HEK293 (cell line): ENCODE measurements around the gene NOA1.
A peak's percentile ranks its signal among the peaks of the same experiment; 100 is the strongest.

ENCODE experiments used
- CTCF ChIP-seq: fragments of 450-650 bp; formaldehyde crosslinking; IDR thresholded peaks from 2 replicates; pipeline ENCODE4 v1.5.1; 2016; ENCODE audit warnings: missing biosample characterization, missing genetic modification characterization
- GLIS2 ChIP-seq: fragments of 450-650 bp; formaldehyde crosslinking; IDR thresholded peaks from 2 replicates; pipeline ENCODE4 v1.5.1; 2016; ENCODE audit warnings: missing biosample characterization, missing genetic modification characterization
- HOXC10 ChIP-seq: sonication (generic); formaldehyde crosslinking; IDR thresholded peaks from 2 replicates; pipeline ENCODE4 v1.8.1; 2023; ENCODE audit warnings: mild to moderate bottlenecking, missing genetic modification reagents
- PATZ1 ChIP-seq: fragments of 450-650 bp; formaldehyde crosslinking; IDR thresholded peaks from 2 replicates; pipeline ENCODE4 v1.5.1; 2016; ENCODE audit warnings: missing biosample characterization, missing genetic modification characterization
- PBX3 ChIP-seq: sonication (generic); formaldehyde crosslinking; IDR thresholded peaks from 2 replicates; pipeline ENCODE4 v1.8.1; 2022; ENCODE audit warnings: mild to moderate bottlenecking, moderate library complexity, missing genetic modification reagents
- PRDM6 ChIP-seq: fragments of 450-650 bp; formaldehyde crosslinking; IDR thresholded peaks from 2 replicates; pipeline ENCODE4 v1.5.1; 2017; ENCODE audit warnings: missing biosample characterization, missing genetic modification characterization
- RBAK ChIP-seq: fragments of 450-650 bp; formaldehyde crosslinking; IDR thresholded peaks from 2 replicates; pipeline ENCODE4 v1.5.1; 2016; ENCODE audit warnings: missing biosample characterization, missing genetic modification characterization
- SP2 ChIP-seq: fragments of 450-650 bp; formaldehyde crosslinking; IDR thresholded peaks from 2 replicates; pipeline ENCODE4 v1.5.1; 2016; ENCODE audit warnings: missing biosample characterization, missing genetic modification characterization
- YY1 ChIP-seq: fragments of 450-650 bp; formaldehyde crosslinking; IDR thresholded peaks from 2 replicates; pipeline ENCODE4 v1.5.1; 2018; ENCODE audit warnings: missing biosample characterization, missing genetic modification characterization
- ZBTB20 ChIP-seq: fragments of 450-650 bp; formaldehyde crosslinking; IDR thresholded peaks from 2 replicates; pipeline ENCODE4 v1.5.1; 2016; ENCODE audit warnings: missing biosample characterization, missing genetic modification characterization
- ZBTB48 ChIP-seq: fragments of 450-650 bp; formaldehyde crosslinking; IDR thresholded peaks from 2 replicates; pipeline ENCODE4 v1.5.1; 2016; ENCODE audit warnings: missing biosample characterization, missing genetic modification characterization
- ZBTB49 ChIP-seq: fragments of 450-650 bp; formaldehyde crosslinking; IDR thresholded peaks from 2 replicates; pipeline ENCODE4 v1.5.1; 2016; ENCODE audit warnings: missing biosample characterization, missing genetic modification characterization, low read depth
- ZFP3 ChIP-seq: fragments of 450-650 bp; formaldehyde crosslinking; IDR thresholded peaks from 2 replicates; pipeline ENCODE4 v1.5.1; 2016; ENCODE audit warnings: low read depth, missing biosample characterization, missing genetic modification characterization
- ZFP37 ChIP-seq: fragments of 450-650 bp; formaldehyde crosslinking; IDR thresholded peaks from 2 replicates; pipeline ENCODE4 v1.5.1; 2016; ENCODE audit warnings: missing biosample characterization, missing genetic modification characterization
- ZNF26 ChIP-seq: fragments of 450-650 bp; formaldehyde crosslinking; IDR thresholded peaks from 2 replicates; pipeline ENCODE4 v1.5.1; 2016; ENCODE audit warnings: missing biosample characterization, missing genetic modification characterization
- ZNF280D ChIP-seq: fragments of 450-650 bp; formaldehyde crosslinking; IDR thresholded peaks from 2 replicates; pipeline ENCODE4 v1.5.1; 2016; ENCODE audit warnings: missing biosample characterization, missing genetic modification characterization
- ZNF350 ChIP-seq: fragments of 450-650 bp; formaldehyde crosslinking; IDR thresholded peaks from 2 replicates; pipeline ENCODE4 v1.5.0; 2017; ENCODE audit warnings: missing biosample characterization, mild to moderate bottlenecking, missing genetic modification characterization
- ZNF558 ChIP-seq: fragments of 450-650 bp; formaldehyde crosslinking; IDR thresholded peaks from 2 replicates; pipeline ENCODE4 v1.5.1; 2016; ENCODE audit warnings: missing biosample characterization, missing genetic modification characterization
- ZNF639 ChIP-seq: fragments of 450-650 bp; formaldehyde crosslinking; IDR thresholded peaks from 2 replicates; pipeline ENCODE4 v1.5.1; 2016; ENCODE audit warnings: missing biosample characterization, missing genetic modification characterization
- ZNF776 ChIP-seq: fragments of 450-650 bp; formaldehyde crosslinking; IDR thresholded peaks from 2 replicates; pipeline ENCODE4 v1.5.0; 2017; ENCODE audit warnings: missing biosample characterization, missing genetic modification characterization, borderline replicate concordance
- ZNF791 ChIP-seq: fragments of 450-650 bp; formaldehyde crosslinking; IDR thresholded peaks from 2 replicates; pipeline ENCODE4 v1.5.1; 2016; ENCODE audit warnings: missing biosample characterization, missing genetic modification characterization
- ZNF837 ChIP-seq: fragments of 450-650 bp; formaldehyde crosslinking; IDR thresholded peaks from 2 replicates; pipeline ENCODE4 v1.5.1; 2016; ENCODE audit warnings: missing biosample characterization, missing genetic modification characterization
- ZSCAN23 ChIP-seq: fragments of 450-650 bp; formaldehyde crosslinking; IDR thresholded peaks from 2 replicates; pipeline ENCODE4 v1.5.1; 2016; ENCODE audit warnings: missing biosample characterization, missing genetic modification characterization
- ZXDB ChIP-seq: fragments of 450-650 bp; formaldehyde crosslinking; IDR thresholded peaks from 2 replicates; pipeline ENCODE4 v1.5.1; 2016; ENCODE audit warnings: missing biosample characterization, missing genetic modification characterization

The NOA1 gene

GRCh38 chr4:56977321-56978012 lies at the start of gene NOA1 (continued):
- no peak for TF ChIP-seq ZNF837 (tag by site-specific recombination)
- TF ChIP-seq RBAK = no peak
- TF ChIP-seq PBX3 (CRISPR knock-in tag) = no peak
- TF ChIP-seq ZFP37 (tag by site-specific recombination) = no peak
- no peak for TF ChIP-seq ZNF26 (tag by site-specific recombination)
- no peak for TF ChIP-seq ZFP3 (tag by site-specific recombination)
- no peak for TF ChIP-seq ZBTB49
- TF ChIP-seq CTCF (tag by site-specific recombination) = no peak
- TF ChIP-seq ZNF280D = 0 out of 2 replicates have a peak, but pooled peaks have one; percentile 88
- TF ChIP-seq ZBTB20 = peak; percentile 88
- no peak for TF ChIP-seq ZBTB48
- TF ChIP-seq SP2 (tag by site-specific recombination) = peak; percentile 68
- no peak for TF ChIP-seq ZNF776
- no peak for TF ChIP-seq ZNF791 (tag by site-specific recombination)
- no peak for TF ChIP-seq ZNF639 (tag by site-specific recombination)
- no peak for TF ChIP-seq HOXC10 (CRISPR knock-in tag)
- TF ChIP-seq ZSCAN23 (tag by site-specific recombination) = 0 out of 2 replicates have a peak, but pooled peaks have one; percentile 11
- no peak for TF ChIP-seq YY1 (tag by site-specific recombination)
- TF ChIP-seq ZNF558 (tag by site-specific recombination) = no peak
- no peak for TF ChIP-seq ZNF350 (tag by site-specific recombination)
- TF ChIP-seq ZXDB (tag by site-specific recombination) = no peak
- TF ChIP-seq GLIS2 (tag by site-specific recombination) = no peak
- no peak for TF ChIP-seq PATZ1 (tag by site-specific recombination)
- TF ChIP-seq PRDM6 (tag by site-specific recombination) = peak; percentile 75; the same call in 1 of the 2 replicates
